GM18526 (cell line): ENCODE results near the gene HAAO.

Experiments used
- POLR2A ChIP-seq: IDR thresholded peaks from 3 replicates; pipeline ENCODE4 v1.6.1; 2011; ENCODE audit not compliant: insufficient read length; ENCODE audit errors: extremely low read depth

HAAO gene

GRCh38 chr2:42767899-42768705, 24.3 kb downstream of the HAAO start:
- no peak for TF ChIP-seq POLR2A

GRCh38 chr2:42767080-42767898, 25.1 kb downstream of the HAAO start:
- no peak for TF ChIP-seq POLR2A

GRCh38 chr2:42765686-42766085, 26.7 kb downstream of the HAAO start:
- no peak for TF ChIP-seq POLR2A

- no peak for TF ChIP-seq POLR2A
These were observed 27.5 kb downstream of the HAAO start for GRCh38 chr2:42764901-42765300.

- TF ChIP-seq POLR2A, result no peak
These were observed 28.3 kb downstream of the HAAO start, which contains the start of gene OXER1 for GRCh38 chr2:42764096-42764495. Gene OXER1 (minus strand): TSS chr2:42764135. CDS start chr2:42764062, 73 bp downstream.

GRCh38 chr2:42762823-42763804, 29.3 kb downstream of the HAAO start:
- no peak for TF ChIP-seq POLR2A

- no peak for TF ChIP-seq POLR2A
These were observed 30.2 kb downstream of the HAAO start for GRCh38 chr2:42762155-42762554.

GRCh38 chr2:42761554-42761953, 30.8 kb downstream of the HAAO start:
- no peak for TF ChIP-seq POLR2A

- no peak for TF ChIP-seq POLR2A
These were observed 33.6 kb downstream of the HAAO start for GRCh38 chr2:42758751-42759150.

- no peak for TF ChIP-seq POLR2A
These were observed 34.2 kb downstream of the HAAO start for GRCh38 chr2:42757981-42758740.

GRCh38 chr2:42756966-42757513, 35.3 kb downstream of the HAAO start:
- no peak for TF ChIP-seq POLR2A

GRCh38 chr2:42756150-42756775, 36.1 kb downstream of the HAAO start:
- no peak for TF ChIP-seq POLR2A

GRCh38 chr2:42755191-42755880, 37.0 kb downstream of the HAAO start:
- no peak for TF ChIP-seq POLR2A
